ENCODE data around the gene RASSF8. TPM values are rescaled to one million over a fixed set of nuclear protein-coding genes. Genes with fewer than 3 reads are reported as not detected.

The RASSF8 gene
- total RNA-seq, 4 donors from 2014 or later: 40.1 to 66.1 (median 48.2) TPM

DNA sequence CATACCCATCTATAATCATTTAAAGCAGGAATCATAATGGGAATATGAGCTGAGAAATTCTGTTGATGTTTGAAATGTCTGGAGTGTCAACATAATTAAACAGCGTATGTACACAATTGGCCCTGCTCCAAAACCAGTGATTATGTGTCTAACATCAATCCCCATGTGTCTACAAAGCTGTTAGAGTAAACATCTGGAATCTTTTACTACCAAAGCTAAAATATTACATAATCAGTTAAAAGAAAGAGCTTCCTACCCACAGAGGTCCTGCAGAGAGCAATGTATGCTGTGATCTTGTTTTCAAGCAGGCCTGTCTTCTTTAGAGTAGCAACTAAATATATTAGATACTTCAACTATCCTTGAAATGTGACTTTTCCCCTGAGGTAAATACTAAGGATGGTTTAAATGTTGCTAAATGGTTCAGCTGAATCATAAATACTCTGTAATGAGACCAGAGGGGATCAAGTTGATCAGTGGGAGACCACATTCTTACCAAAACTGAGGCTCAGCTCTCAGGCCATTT is 74.3 kb downstream of the RASSF8 start:
- TF ChIP-seq, protein P1, sequence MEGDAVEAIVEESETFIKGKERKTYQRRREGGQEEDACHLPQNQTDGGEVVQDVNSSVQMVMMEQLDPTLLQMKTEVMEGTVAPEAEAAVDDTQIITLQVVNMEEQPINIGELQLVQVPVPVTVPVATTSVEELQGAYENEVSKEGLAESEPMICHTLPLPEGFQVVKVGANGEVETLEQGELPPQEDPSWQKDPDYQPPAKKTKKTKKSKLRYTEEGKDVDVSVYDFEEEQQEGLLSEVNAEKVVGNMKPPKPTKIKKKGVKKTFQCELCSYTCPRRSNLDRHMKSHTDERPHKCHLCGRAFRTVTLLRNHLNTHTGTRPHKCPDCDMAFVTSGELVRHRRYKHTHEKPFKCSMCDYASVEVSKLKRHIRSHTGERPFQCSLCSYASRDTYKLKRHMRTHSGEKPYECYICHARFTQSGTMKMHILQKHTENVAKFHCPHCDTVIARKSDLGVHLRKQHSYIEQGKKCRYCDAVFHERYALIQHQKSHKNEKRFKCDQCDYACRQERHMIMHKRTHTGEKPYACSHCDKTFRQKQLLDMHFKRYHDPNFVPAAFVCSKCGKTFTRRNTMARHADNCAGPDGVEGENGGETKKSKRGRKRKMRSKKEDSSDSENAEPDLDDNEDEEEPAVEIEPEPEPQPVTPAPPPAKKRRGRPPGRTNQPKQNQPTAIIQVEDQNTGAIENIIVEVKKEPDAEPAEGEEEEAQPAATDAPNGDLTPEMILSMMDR (IDR thresholded peaks at IDR 0.05; ENCODE audit: low read depth): no peak

DNA sequence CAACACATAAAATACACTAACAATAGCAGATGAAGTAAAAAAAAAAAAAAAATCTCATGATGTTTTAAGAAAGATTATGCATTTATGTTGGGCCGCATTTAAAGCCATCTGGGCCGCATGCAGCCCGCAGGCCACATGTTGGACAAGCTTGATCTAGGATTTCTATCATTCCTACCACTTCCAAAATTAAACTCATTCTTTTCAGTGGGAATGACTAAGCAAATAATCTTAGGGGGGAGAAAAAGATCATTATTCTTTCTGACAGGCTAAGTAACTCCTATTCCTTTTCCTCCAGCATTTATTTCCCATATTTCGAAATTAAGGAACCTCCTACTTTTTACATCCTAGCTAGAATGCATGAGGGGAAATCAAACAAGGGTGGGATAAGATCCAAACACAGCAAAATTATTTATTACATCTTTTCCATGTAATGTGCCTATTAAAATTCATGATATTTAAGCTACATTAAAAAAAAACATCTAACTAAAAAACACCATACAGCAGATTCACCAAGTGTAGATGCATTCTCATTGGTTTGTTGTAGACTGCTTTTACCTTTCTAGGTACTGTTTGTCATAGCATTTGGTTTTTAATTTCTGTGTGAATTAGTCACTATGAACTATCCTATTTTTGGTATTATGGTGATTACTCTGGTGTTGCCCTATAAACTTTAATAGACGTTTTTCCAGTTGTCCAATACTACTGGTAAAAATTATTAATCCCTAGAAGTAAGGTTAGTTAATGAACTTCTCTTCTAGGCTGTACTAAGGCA is 76.1 kb downstream of the RASSF8 start:
- TF ChIP-seq, protein P1 (IDR thresholded peaks at IDR 0.05; ENCODE audit: low read depth): no peak

DNA sequence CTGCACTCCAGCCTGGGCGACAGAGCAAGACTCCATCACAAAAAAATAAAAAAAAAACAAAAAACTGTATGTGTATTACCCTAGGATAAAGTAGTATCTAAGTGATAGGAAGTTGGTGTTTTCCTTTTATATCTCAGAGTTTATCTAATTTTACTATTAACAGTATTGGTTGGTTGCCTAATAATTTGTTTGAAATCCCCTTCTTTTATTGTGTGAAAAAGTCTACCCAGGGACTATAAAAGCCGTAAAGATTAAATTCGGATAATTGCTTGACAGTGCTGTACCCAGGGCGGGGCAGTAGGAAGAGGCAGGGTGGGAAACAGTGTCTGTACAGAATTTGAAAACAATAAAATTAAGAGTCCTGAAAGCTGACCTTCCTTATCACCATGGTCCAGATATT is 78.4 kb downstream of the RASSF8 start:
- TF ChIP-seq, protein P1 (IDR thresholded peaks at IDR 0.05; ENCODE audit: low read depth): no peak

DNA sequence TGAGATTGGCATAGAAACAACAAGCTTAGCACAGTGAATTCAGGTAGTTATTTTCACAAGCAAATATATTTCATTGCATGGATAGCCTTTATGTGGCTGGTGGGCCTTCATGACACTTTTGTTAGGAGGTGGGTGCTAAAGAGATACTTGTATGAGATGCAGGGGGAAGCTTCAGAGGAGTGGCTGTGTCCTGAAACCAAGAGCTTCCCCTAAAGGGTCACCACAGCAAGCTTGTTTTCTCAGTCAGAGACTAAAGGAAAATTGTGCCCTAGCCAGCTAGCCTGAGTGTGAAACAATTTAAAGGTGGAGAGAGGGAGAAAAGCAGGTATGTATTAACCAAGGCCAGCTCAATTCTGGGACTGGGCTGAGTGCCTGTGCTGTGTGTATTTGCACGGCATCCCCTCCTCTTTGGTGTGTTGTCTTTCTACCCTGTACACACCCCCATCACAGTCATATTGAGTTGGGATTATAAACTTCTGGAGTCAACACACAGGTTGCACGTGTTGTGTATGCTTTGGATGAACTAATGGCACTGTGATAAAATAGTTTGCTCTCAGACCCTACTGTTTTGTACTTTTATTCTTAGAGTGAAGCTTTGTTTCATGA is 79.2 kb downstream of the RASSF8 start:
- TF ChIP-seq, protein P1 (IDR thresholded peaks at IDR 0.05; ENCODE audit: low read depth): no peak

DNA sequence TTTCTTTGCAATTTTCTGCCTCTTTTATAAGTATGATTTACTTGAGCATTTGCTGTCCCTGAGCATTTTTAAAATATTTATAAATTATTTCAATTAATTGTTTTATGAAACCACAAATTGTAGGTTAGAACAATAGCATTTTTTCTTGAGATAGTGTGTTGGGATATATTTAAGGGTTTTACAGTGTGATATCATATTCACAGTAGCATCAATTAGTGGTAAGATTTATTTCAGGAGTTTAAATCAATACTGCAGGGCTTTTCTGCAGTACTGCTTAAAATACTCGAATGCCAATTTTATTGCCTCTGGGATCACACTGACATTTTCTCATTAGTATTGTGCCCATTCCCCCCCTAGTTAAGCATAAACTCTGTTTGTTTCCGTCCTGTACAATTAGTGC is 84.2 kb downstream of the RASSF8 start:
- TF ChIP-seq, protein P1 (IDR thresholded peaks at IDR 0.05; ENCODE audit: low read depth): no peak

DNA sequence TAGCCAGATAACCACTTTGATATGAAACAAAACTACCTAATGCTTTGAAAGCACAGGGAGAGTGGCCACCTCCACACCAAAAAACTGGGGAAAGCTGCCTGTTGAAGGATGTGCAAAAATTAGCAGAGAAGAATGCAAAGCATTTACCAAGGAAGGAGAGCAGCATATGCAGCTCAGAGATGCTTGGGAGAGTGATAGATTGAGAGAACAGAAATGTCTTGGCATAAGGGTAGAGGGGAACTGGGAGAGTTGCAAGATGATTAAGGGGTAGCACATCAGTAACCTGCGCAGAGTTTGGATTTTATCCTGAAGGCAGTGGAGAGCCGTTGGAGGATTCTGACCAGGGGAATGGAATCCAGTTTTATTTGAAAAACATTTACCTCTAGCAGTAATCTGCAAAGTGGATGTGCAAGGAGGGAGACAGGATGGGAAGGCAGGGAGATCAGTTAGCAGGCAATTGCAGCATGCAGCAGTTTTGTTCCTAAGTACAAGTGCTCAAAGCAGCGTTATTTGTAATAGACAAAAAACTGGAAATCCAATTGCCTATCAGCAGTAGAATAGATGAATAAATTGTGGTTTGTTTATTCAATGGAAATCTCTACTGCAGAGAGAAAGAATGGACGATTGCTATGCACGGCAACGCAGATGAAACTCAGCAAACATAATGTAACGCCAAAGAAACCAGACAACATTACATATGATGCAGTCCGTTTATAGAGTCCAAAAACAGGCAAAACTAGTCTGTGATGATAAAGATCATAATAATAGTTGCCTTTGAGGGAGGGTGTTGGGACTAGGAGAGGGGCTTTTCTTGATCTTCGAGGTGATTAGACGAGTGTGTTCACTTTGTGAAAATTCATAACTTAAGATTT is 84.9 kb downstream of the RASSF8 start:
- TF ChIP-seq, protein P1 (IDR thresholded peaks at IDR 0.05; ENCODE audit: low read depth): no peak

DNA sequence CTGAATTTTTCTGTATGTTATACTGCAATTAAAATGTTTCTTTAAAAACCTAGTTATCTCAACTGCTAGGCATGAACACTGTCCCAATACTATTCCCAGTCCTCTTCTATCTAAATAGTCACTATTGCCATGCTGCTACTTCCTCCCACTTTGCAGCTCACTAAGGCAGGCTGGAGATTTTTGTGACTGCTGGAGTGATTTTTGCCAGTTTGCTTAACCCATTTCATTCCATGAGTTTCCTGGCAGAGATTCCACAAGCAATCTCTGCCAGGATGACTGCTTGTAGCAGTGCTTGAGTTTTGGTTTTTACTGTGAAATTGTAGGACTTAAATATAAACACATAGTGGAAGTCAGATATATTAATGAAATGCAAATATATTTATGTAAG is 85.5 kb downstream of the RASSF8 start:
- TF ChIP-seq, protein P1 (IDR thresholded peaks at IDR 0.05; ENCODE audit: low read depth): no peak
